IMR-90 (cell line): Measurements from ENCODE around the gene CEP85.

ENCODE experiments used
- CTCF ChIP-seq: conservative IDR thresholded peaks from 2 replicates; pipeline ENCODE4 v1.5.1; 2012; ENCODE audit warnings: mild to moderate bottlenecking, low read depth, low read length, improper control_type of control experiment
- RFX5 ChIP-seq: IDR thresholded peaks from 2 replicates; pipeline ENCODE4 v1.8.0; 2012; ENCODE audit warnings: low read depth, mild to moderate bottlenecking, low read length, moderate library complexity
- USF2 ChIP-seq: fragments of 150-350 bp; IDR thresholded peaks from 2 replicates; pipeline ENCODE4 v1.6.1; 2017; ENCODE audit warnings: mild to moderate bottlenecking, antibody characterized with exemption, low read length, low read depth
- TF ChIP-seq, protein P1 (sequence below): fragments of 150-350 bp; IDR thresholded peaks from 2 replicates; pipeline ENCODE4 v1.6.1; 2016; ENCODE audit warnings: low read depth, mild to moderate bottlenecking, low read length, moderate library complexity, borderline replicate concordance

GRCh38 chr1:26259005-26259404, 25.0 kb downstream of the CEP85 start:
- TF ChIP-seq CTCF (no peak), RFX5 (no peak), USF2 (no peak)
- TF ChIP-seq, protein P1, sequence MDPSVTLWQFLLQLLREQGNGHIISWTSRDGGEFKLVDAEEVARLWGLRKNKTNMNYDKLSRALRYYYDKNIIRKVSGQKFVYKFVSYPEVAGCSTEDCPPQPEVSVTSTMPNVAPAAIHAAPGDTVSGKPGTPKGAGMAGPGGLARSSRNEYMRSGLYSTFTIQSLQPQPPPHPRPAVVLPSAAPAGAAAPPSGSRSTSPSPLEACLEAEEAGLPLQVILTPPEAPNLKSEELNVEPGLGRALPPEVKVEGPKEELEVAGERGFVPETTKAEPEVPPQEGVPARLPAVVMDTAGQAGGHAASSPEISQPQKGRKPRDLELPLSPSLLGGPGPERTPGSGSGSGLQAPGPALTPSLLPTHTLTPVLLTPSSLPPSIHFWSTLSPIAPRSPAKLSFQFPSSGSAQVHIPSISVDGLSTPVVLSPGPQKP, result no peak
